Ecto neural progenitor cell (in vitro differentiated cells): ENCODE data around the gene ANKRD52.
A peak's percentile ranks its signal among the peaks of the same experiment; 100 is the strongest.
"Not testable (repeated sequence)": the region's sequence is repeated elsewhere in the genome, so short reads cannot be mapped to it uniquely, and the experiment has no call there.

Experiments used
- DNase-seq: peaks from one replicate; pipeline ENCODE4 v3.0.0-alpha.2; 2018; ENCODE audit warnings: low spot score

The ANKRD52 gene

DNA sequence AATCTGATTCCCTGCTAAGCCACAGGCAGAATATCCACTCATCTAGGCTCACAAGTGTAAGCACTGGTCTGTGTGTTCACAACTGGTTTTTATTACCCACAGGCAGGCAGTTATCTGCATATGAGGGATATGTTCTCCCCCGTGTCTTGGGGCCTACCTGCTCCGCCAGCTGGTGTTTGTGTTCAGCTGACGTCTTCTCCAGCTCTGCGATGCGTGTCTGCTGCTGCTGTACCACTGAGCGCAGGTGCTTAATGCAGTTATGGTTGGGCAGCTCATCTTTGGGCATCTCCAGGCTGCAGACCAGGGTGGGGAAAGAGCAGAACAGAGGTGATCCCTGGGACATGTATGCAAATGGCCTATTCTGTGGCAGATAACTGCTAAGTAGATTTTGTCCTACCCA, 50.2 kb downstream of the ANKRD52 start:
- DNase-seq: no peak

DNA sequence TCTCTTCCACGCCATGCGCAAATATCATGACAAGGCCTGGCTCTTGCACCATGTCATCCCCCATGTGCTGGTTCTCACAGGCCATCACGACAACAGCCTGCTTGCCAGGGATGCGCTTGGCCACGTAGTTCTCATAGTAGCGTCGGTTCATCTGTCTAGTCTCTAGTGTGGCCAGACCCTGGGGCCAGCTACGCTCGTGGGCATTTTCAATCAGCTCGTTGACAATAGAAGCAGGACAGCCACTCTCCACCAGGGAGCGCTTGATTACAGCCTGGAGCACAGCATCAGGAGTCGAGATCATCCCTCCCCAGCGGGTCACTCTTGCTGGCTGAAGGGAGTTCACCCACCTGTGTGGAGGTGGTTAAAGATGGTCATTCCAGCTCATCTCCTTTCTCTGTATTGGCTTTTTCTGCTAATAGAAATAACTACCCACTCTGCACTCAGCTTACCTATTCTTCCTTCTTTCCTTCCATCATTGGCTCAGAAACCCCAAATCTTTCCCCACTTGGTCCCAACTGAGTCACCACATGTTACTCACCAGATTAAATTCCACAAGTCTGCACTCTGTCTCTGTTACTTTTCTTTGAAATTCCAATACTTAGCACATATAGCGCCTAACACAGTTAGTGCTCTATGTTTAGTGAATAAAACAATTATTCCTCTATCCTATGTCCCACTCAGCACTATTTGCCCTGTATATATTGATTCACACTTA, 51.6 kb downstream of the ANKRD52 start:
- DNase-seq: peak; percentile 81

DNA sequence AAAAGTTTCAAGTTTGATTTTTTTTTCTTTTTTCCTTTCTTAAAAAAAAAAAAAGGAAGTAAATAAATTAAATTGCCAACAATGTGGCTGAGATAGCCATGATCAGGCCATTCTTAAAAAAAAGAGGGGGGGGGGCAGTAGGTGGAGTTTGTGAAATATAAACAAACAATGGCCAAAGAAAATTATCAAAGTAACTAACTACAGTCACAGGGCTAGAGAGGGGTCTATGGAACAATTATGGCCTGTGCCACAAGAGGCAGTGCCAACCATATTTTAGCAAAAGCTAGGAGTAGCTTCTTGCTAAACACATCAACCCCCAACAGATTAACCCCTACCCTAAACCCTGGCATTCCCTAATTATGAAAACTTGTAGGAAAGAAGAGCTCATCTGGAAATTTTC, 52.7 kb downstream of the ANKRD52 start:
- no peak for DNase-seq

DNA sequence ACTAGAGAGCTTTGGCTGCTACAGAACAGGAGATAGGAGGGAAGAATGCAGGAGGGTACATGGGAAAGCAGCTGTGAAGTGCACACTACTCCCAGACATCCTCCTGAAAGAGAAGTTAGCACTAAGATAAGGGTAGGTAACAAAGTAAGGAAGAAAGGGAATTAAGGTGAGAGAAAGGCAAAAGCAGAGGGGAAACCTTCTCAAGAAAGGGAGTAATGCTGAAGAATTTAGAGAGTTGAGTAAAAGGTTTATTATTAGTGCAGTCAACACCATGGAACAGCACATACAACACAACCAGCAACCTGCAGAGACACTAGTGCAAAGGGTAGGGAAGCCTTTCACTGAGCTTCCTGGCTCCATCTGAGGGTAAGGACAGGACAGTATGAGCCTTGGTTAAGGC, 53.9 kb downstream of the ANKRD52 start:
- DNase-seq: no peak

DNA sequence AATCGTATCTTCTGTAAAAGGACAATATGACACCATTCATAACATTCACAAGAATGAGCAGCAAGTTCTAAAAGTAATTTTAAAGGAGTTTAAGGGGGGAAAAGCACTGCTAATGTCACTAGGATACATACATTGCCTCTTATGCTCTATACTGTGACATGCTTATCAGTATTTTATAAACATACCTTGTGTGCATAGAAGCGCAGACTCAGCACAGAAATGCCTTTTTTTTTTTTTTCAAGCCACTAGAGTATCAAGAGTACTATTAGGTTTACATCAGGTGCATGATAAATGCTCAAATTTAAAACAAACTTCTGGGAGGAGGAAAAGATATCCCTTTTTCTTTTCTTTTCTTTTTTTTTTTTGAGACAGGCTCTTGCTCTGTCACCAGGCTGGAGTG, 55.3 kb downstream of the ANKRD52 start:
- no peak for DNase-seq

DNA sequence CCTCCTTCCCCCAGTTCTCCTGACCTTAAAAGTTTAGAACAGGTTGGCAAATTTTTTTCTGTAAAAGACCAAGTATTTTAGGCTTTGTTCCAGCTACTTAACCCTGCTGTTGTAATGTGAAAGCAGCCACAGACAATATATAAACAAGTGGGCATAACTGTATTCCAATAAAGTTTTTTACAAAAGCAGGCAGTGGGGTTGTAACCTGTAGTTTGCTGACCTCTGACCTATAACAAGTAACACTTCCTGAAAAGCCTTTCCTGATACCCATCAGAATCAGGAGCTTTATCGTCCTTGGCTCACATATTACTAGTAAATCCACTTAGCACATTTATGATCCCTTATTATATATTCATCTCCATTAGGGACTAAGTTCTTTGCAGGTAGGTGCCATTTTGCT, 55.8 kb downstream of the ANKRD52 start:
- DNase-seq: no peak

DNA sequence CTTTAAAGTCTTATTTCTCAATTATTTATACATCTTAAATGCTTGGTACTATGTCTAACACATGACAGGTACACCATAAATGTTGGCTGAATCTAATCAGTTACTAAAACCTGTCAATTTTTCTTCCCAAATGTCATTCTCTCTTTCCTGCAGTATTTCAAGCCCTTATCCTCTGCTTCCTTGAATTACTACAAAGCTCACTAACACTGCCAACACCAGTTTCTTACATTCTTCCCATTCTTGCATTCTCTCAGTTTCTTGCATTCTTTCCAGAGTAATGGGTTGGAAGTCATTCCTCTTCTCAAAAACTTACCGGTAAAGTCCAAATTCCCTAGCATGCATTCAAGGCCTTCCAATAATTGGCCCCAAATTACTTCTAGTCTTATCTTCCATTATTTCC, 59.3 kb downstream of the ANKRD52 start:
- no peak for DNase-seq

DNA sequence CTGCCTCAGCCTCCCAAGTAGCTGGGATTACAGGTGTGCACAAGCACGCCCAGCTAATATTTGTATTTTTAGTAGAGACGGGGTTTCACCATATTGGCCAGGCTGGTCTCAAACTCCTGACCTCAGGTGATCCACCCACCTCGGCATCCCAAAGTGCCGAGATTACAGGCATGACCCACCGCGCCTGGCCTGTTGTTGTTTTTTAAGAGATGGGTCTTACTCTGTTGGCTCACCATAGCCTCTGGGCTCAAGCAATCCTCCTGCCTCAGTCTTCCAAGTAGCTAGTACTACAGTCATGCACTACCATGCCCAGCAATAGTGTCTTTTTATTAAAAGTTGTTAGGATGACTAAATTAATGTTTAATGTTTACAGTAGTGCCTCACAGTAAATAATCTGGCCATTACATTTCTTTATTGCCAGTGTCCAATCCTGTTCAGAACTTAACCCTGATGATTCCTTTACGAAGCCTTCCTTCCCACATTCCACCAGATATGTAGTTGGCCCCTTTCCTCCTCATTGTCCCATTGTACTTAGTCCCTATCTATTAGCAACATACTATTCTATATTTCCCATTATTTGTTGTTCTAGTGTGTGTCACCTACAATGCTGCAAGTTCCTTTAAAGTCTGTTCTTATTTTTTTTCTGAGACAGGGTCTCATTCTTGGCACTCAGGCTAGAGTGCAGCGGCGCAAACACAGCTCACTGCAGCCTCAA, 60.1 kb downstream of the ANKRD52 start:
- DNase-seq: no peak

DNA sequence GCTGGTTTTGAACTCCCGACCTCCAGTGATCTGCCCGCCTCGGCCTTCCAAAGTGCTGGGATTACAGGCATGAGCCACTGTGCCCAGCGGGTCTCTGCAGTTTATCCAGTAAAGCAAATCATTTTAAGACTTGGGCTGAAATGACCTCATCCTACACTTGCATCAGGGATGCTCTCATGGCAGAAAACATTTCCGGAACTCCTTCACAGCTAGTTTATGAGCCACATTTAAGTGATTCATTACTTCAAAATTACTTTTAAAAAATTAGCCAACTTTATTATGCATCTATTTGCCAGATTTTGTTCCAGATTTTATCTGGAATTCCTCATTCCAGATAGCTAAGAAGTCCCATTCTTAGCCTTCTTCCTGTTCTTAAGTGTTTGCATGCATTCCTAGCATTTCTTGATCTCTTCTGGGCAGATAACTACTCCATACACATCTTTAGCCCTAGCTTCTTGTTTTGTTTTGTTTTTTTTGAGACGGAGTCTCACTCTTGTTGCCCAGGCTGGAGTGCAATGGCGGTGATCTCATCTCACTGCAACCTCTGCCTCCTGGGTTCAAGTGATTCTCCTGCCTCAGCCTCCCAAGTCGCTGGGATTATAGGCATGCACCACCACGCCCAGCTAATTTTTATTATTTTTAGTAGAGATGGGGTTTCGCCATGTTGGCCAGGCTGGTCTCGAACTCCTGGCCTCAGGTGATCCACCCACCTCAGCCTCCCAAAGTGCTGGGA, 61.2 kb downstream of the ANKRD52 start:
- not testable (repeated sequence) for DNase-seq

DNA sequence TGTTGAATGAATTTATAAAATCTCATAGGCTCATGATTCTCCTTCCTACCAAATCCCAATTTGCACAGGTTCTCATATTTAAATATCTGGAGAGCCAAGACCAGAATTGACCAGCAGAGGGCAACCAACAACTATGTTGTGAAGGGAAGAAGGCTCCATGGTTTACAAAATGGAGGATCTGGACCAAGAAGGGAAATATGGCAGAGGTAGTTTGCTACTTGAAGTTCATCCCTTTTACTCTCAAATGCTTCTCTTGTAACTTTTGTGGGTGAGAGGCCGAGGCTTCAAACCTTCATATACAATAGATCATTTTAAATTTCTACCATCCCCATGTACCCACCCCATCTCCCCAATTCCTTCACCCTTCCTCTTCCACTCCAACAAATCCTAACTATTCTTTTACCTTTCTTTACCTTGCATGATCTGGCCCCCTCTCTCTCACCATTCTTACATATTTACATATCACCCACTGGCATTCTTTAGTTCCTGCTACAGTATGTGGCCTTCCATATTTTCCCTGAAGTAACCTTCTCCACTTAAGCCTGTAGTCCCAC, 65.1 kb downstream of the ANKRD52 start:
- DNase-seq: peak; percentile 71

DNA sequence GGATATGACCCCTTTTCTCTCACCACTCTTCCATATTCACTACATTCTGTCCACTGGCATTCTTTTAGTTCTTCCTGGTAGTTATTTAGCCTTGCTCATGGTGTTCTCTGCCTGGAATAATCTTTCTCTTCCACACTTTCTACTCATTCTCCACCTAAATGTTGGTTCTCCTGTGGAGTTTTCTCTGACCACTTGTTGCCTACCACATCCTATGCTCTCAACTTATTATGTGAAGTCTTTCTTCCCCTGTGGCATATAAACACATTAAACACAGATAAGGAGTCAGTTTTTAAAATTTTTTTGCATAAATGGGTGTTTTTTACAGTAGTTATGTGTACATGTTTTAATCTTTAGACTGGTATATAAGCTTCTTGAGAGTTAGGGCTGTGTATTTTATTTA, 65.6 kb downstream of the ANKRD52 start:
- no peak for DNase-seq

DNA sequence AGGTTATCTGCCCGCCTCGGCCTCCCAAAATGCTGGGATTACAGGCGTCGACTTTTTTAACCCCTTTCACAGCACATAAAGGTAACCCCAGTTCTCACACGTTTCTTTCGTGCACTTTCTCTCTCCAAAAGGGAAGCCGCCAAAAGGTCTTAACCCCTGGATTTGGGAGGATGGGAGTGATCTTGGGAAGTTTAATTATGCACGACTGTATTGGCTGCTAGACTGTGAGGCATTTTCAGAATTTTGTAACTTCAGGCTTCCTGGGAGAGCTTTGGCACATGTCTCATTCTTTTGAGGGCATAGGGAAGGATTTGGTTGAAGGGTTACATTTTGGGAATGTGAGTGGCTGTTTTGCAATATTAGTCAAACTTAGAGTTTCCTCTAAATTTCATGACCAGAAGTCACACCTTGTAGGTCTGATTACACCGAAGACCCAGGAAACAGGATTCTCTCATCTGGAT, 67.5 kb downstream of the ANKRD52 start:
- no peak for DNase-seq

DNA sequence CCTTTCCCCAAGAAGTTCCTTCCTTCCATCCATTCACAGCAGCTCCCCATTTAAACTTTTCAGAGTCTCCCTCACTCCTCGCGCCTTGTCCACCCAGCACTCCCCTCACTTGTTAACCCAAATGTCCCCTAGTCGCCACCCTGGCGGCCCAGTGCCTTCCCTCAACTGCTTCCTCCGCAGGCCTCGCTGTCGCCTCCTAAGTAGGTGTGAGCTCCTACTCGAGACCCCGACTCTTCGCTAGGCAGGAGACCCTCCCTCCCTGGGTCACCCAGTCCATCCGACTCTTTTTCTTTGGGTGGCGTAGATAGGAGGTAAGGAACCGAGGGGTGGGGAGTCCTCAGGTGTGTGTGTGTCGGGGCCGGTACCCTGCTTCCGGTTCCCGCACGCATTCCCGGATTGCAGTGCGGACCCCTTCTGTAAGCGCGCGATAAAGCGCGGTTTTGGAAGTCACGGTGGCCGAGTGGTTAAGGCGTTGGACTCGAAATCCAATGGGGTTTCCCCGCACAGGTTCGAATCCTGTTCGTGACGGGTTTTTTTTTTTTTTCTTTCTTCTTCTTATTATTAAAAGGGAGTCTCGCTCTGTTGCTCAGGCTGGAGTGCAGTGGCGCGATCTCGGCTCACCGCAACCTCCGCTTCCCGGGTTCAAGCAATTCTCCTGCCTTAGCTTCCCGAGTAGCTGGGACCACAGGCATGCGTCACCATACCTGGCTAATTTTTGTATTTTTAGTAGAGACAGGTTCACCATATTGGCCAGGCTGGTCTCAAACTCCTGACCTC, 68.1 kb downstream of the ANKRD52 start:
- DNase-seq: peak; percentile 99

DNA sequence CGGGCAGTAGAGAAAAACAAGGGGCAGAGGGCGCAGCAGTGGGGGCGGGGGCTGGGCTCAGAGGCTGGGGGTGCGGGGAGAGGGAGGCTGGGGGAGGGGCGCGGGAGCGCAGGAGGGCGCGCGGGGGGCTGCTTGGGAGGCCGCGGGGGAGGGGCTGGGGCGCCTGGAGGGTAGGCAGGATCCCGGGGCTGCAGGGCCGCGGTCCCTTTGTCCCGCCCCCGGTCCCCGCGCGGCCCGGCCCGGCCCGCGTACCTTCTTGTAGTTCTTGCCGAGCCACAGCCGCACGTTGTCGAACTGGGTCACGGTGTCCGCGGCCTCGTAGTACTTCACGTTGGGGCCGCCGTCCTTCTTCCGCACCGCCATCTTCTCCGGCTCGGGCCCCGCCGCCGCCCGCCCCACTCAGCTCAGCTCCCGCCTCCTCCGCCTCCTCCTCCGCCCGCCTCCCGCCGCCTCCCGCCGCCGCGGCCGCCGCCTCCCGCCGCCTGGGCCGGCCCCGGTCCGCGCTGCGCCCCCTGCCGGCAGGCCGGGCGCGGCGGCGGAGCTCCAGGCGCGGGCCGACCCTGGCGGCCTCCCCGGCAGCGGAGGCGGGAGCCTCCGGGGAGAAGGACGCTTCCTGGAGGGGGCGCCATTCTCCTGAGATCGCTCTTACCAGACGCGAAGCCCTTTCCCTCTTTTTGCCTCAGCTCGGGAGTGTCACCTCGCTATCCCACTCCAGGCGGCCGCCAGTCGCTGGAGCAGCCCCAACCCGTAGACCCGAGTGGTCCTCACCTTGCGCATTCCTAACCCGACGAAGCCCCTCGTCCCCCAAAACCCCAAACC, 68.9 kb downstream of the ANKRD52 start, which contains the start of gene SMARCC2:
TSS of gene SMARCC2 (minus strand) at position 385 of the 819 bp plus-strand sequence. CDS start at position 363, 22 bp downstream.
- peak; percentile 96 for DNase-seq

DNA sequence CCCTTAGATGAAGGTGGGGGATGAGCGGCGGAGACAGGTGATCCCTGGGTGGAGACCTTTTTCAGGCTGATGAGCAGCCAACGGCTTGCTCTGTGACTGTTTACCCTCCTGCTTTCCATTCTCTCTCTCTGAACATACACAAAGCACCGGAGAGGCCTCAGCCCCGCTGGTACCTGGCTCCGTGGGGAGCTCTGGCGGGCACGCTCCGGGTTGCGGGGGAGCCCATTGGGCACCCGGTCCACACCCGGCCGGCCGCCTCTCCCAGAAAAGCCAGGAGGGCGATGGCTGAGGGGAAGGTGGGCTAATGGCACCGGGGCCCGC, 69.4 kb downstream of the ANKRD52 start:
- no peak for DNase-seq

DNA sequence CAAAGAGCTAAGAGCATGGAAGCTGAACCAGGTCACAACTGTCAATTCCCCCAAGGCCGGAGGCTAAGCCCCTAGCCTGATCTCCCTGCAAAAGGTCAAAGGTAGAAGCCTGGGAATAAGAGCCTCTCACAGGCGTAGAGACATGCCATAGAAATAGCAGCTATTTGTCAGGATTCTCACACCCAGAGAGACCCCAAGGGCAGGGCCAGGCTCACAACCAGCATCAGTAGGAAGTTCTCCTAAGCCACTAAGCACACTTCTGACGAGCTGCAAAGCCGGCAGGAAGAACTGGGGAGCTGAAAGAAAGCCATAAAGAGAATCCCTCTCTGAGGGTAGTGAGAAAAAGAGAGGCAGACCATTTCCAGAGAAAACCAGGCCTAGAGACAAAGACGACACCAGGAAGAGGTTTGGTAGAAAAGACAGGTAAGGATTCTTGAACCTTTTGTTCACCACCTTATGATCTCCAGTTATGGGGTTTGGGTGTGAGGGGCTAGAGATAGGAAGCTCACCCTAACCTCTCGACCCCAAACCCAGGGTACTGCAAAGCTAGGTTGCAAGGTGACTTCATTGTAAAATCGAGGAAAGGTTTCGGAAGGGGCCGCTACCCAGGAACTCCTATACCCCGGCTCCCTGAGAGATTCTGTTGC, 69.9 kb downstream of the ANKRD52 start:
- peak; percentile 59 for DNase-seq
